Measurements from ENCODE around the gene DHRS13.
"Not testable (repeated sequence)": the region's sequence is repeated elsewhere in the genome, so short reads cannot be mapped to it uniquely, and the experiment has no call there.

Gene DHRS13

DNA sequence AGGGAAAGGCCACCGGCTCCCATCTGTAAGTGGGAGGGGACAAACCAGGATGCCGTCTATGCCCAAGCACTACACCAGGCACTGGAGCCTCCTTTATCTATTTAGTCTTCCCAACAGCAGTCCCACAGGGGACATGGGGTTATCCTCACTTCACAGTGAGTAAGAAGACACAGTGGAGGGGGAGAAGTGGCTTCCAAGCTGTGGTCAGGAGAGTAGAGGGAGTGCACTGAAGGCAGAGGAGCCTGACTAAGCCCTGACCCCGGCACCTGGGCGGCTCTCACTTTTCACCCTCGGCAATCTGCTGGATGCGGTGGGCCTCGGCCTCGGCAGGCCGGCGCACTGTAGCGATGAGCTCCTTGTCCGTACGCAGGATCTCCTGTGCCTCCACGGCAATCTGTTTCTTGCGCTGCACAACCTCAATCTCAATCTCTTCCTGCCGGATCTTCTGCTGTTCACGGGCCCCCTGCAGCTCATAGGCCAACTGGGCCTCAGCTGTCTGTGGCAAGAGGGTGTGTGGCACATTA lies 21.3 kb downstream of the DHRS13 start:
- DNase-seq, result no peak

GRCh38 chr17:28880572-28880945 lies 22.3 kb downstream of the DHRS13 start:
- DNase-seq, result no peak

- no peak for DNase-seq
Measured at GRCh38 chr17:28879886-28880571, 22.9 kb downstream of the DHRS13 start.

DNA sequence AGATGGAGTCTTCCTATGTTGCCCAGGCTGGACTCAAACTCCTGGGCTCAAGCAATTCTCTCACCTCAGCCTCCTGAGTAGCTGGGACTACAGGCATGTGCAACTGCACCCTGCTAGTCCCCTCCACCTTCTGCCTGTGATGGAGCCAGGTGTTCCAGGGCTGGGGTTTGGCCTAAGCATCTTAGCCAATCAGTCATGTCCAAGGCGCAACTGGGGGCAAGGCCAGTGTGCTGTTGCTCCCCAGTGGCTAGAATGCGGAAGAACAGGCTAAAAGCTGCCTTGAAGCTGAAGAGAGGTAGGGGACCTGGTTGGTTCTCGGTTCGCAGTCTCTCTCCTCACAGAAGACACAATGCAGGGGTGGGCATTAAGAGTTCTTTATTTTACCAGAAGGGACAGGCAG lies 23.9 kb downstream of the DHRS13 start:
- DNase-seq, result peak; percentile 87

DNA sequence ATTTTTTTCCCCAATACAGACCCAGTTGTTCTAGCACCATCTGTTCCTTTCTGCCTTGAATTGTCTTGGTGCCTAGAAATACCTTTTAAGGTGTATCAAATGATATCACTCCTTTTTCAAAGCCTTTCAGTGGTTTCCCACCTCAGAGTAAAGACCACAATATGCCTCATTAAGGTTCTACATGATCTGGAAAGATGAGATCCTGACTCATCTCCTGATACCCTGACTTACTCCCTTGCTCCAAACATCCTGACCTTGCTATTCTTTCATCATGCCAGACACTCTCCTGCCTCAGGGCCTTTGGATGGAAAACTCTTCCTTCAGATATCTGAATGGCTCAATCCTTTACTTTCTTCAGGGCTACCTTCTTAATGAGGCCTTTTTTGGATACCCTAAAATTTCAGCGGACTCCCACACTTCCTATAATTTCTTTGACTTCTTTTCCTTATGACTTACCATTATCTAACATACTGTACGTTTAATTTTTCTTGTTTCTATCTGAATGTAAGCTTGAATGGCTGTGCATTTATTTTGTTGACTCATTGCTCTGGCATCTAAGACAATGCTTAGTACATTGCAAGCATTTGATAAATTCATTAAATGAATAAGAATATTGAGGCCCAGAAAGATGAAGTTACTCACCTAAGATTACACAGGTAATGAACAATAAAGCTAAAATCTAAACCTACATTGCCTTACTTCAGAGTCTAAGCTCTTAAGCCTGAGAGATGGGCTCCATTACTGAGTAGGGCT lies 24.5 kb downstream of the DHRS13 start:
- DNase-seq, result no peak

GRCh38 chr17:28877150-28877711 lies 25.6 kb downstream of the DHRS13 start:
- not testable (repeated sequence) for DNase-seq

GRCh38 chr17:28875848-28876550 lies 26.9 kb downstream of the DHRS13 start:
- DNase-seq, result no peak

DNA sequence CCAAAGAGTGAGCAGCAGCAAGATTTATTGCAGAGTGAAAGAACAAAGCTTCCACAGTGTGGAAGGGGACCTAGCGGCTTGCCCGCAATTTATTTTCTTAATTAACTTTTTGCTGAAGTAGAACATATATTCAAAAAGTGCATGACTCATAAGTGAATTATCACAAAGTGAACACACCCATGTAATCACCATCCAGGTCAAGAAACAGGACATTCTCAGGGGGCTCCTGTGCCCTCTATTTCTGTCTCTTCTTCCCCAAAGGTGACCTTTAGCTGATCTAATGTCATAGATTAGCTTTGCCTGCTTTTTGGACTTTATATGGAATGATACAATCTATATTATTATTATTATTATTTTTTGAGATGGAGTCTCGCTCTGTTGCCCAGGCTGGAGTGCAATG lies 28.1 kb downstream of the DHRS13 start:
- no peak for DNase-seq

GRCh38 chr17:28873839-28874238 lies 29.0 kb downstream of the DHRS13 start:
- no peak for DNase-seq

- no peak for DNase-seq
Measured at GRCh38 chr17:28871056-28871579, 31.8 kb downstream of the DHRS13 start.

- no peak for DNase-seq
Measured at GRCh38 chr17:28867276-28867675, 35.6 kb downstream of the DHRS13 start.

DNA sequence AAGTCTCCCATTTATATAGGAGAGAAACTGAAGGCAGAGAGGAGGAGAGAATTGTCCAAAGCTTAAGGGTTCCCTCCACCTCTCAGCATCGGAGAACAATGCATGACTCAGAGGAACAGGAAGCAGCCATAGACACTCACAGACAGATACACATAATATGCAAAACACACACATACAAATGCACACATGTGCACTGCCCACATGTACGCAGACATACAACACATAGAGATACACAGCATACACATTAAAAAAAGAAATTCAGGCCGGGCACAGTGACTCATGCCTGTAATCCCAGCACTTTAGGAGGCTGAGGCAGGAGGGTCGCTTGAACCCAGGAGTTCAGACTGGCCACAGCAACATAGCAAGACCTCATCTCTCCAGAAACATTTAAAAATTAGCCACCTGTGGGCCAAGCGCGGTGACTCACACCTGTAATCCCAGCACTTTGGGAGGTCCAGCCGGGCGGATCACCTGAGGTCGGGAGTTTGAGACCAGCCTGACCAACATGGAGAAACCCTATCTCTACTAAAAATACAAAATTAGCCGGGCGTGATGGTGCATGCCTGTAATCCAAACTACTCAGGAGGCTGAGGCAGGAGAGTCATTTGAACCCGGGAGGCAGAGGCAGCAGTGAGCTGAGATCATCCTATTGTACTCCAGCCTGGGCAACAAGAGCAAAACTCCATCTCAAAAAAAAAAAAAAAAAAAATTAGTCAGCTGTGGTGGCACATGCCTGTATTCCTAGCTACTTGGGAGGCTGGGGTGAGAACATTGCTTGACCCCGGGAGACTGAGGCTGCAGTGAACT lies 36.7 kb downstream of the DHRS13 start:
- no peak for DNase-seq

DNA sequence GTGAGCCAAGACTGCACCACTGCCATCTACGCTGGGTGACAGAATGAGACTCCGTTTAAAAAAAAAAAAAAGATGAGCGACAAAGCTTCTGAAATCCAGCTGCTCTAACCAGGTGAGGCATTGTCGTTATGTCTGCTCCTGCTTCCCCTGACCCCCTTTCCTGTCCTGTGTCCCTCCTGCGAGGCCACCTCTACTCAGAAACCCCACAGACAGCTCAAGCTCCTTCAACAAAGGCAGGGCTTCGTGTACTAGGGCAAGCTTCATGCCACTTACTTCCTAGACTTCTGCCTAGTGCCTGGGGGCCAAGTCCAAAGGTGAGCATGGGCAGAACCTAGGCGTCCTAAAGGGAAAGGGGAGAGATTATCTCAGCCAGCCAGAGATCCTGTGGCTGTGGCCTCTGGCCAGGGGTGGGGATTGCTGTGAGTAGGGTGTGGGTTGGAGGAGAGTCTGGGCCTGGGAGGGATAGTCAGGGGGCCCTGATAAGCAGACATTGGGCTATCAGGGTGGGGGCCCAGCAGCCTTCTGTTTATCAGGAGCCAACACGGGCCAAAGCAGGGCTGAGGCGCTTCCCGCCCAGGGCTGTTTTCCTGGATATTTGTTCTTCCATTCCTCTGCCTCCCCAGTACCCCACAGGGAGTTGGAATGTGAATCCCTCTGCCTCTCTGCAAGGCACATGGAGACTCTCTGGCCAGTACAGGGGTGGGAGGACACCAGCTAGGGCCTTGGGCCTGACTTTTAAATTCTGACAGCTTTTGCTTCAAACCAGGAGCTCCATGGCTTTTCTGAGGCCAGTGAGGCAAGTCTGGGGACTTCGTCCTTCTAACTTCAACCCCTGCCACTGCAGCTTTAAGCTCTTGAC lies 37.7 kb downstream of the DHRS13 start:
- no peak for DNase-seq

- no peak for DNase-seq
Measured at GRCh38 chr17:28863953-28864352, 38.9 kb downstream of the DHRS13 start.

DNA sequence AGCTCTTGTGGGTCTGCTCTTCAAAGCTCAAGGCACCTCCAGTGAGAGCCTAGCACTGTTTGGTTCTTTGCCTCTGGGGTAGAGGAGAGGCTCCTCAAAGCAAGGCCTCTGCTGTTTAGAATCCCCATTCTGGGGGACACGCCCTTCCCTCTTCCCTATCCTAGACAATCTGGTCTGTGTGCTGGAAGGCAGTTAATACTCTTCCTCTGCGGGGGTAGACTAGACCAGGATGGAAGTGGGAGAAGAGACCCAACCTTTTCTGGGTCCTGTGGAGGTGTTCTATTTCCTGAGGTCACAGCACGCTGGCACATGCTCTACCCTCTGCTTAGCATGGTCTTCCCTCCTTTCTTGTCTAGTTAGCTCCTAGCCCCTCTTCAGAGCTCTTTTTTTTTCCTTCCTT lies 40.3 kb downstream of the DHRS13 start:
- DNase-seq, result no peak

GRCh38 chr17:28861393-28862203 lies 41.3 kb downstream of the DHRS13 start:
- DNase-seq, result peak; percentile 60

DNA sequence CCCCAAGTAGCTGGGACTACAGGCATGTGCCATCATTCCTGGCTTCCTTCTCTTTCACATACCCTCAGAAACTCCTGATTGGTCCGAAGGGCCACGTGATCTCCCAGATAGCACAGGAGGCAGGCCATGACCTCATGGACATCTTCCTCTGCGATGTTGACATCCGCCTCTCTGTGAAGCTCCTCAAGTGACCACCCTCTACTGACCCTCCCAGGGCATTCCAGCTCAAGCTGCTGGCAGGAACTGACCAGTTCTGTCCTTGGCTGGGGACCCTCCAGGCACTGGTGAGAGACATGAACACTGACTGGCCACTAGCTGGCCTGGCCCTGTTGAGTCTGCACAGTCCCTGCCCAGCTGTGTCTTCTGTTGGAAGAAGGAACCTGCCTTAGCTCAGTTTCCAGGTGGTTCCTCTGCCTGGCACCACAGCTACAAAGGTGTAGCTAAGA lies 42.5 kb downstream of the DHRS13 start:
- DNase-seq, result no peak

GRCh38 chr17:28858801-28859355 lies 44.0 kb downstream of the DHRS13 start:
- no peak for DNase-seq

GRCh38 chr17:28857905-28858800 lies 44.7 kb downstream of the DHRS13 start:
- no peak for DNase-seq

Measured in islet precursor cell (in vitro differentiated cells).